OCI-LY1 (cell line): Measurements from ENCODE around the gene EGFL8.
A peak's percentile ranks its signal among the peaks of the same experiment; 100 is the strongest.

Experiments used
- H2AFZ ChIP-seq: fragments of 200-600 bp; sonication (generic), shearing (Covaris generic); 2 replicates; pipeline ENCODE4 v1.6.0; 2014; ENCODE audit warnings: antibody characterized with exemption, mild to moderate bottlenecking, low read length
- H3F3A ChIP-seq: fragments of 200-600 bp; sonication (generic), shearing (Covaris generic); 2 replicates; pipeline ENCODE4 v1.6.0; 2014; ENCODE audit warnings: mild to moderate bottlenecking, antibody characterized with exemption, low read length, moderate library complexity; ENCODE audit not compliant: insufficient read depth
- H3K27ac ChIP-seq: fragments of 200-600 bp; sonication (generic); 2 replicates; pipeline ENCODE4 v1.5.1; 2014; ENCODE audit warnings: low read length, mixed run types, mild to moderate bottlenecking, low read depth; ENCODE audit not compliant: poor library complexity, severe bottlenecking
- H3K27me3 ChIP-seq: fragments of 200-600 bp; sonication (generic); 2 replicates; pipeline ENCODE4 v1.6.0; 2014; ENCODE audit warnings: antibody characterized with exemption, mild to moderate bottlenecking, low read length, moderate library complexity; ENCODE audit not compliant: insufficient read depth
- H3K36me3 ChIP-seq: fragments of 200-600 bp; sonication (generic); 2 replicates; pipeline ENCODE4 v1.6.1; 2014; ENCODE audit warnings: mild to moderate bottlenecking, antibody characterized with exemption, low read length, moderate library complexity, mixed read lengths; ENCODE audit not compliant: insufficient read depth
- H3K4me1 ChIP-seq: fragments of 200-600 bp; sonication (generic); 2 replicates; pipeline ENCODE4 v1.5.1; 2014; ENCODE audit warnings: mild to moderate bottlenecking, low read length, moderate library complexity; ENCODE audit not compliant: insufficient read depth, severe bottlenecking
- H3K4me2 ChIP-seq: fragments of 200-600 bp; sonication (generic), shearing (Covaris generic); 2 replicates; pipeline ENCODE4 v1.6.1; 2014; ENCODE audit warnings: low read length
- H3K4me3 ChIP-seq: fragments of 200-600 bp; sonication (generic); 2 replicates; pipeline ENCODE4 v1.5.1; 2014; ENCODE audit warnings: low read length, low read depth, mild to moderate bottlenecking, mixed read lengths; ENCODE audit not compliant: poor library complexity, severe bottlenecking
- H3K79me2 ChIP-seq: fragments of 200-600 bp; shearing (Covaris generic); 2 replicates; pipeline ENCODE4 v1.6.1; 2016; ENCODE audit warnings: mixed run types, low read length, mixed read lengths; ENCODE audit not compliant: insufficient read depth
- H3K9ac ChIP-seq: fragments of 200-600 bp; sonication (generic), shearing (Covaris generic); 2 replicates; pipeline ENCODE4 v1.6.1; 2014; ENCODE audit warnings: mild to moderate bottlenecking, low read length, mixed read lengths
- H3K9me2 ChIP-seq: fragments of 200-600 bp; sonication (generic), shearing (Covaris generic); 2 replicates; pipeline ENCODE4 v1.6.1; 2014; ENCODE audit warnings: low read depth, mild to moderate bottlenecking, low read length, mixed read lengths
- H3K9me3 ChIP-seq: fragments of 200-600 bp; shearing (Covaris generic); 2 replicates; pipeline ENCODE4 v1.6.1; 2014; ENCODE audit warnings: low read length, mixed read lengths
- H4K20me1 ChIP-seq: fragments of 200-600 bp; sonication (generic), shearing (Covaris generic); 2 replicates; pipeline ENCODE4 v1.6.0; 2016; ENCODE audit warnings: mild to moderate bottlenecking, low read length; ENCODE audit not compliant: insufficient read depth
- EZH2 ChIP-seq: fragments of 200-600 bp; sonication (generic), shearing (Covaris generic); IDR thresholded peaks from 2 replicates; pipeline ENCODE4 v1.8.0; 2017; ENCODE audit warnings: borderline replicate concordance, mixed run types, mild to moderate bottlenecking, antibody characterized with exemption, low read length, moderate library complexity, mixed read lengths
- TF ChIP-seq, protein P1 (sequence below): fragments of 200-600 bp; sonication (generic), shearing (Covaris generic); IDR thresholded peaks from 2 replicates; pipeline ENCODE4 v1.5.1; 2017; ENCODE audit warnings: mild to moderate bottlenecking, antibody characterized with exemption, low read length, moderate library complexity, mixed read lengths

The EGFL8 gene

DNA sequence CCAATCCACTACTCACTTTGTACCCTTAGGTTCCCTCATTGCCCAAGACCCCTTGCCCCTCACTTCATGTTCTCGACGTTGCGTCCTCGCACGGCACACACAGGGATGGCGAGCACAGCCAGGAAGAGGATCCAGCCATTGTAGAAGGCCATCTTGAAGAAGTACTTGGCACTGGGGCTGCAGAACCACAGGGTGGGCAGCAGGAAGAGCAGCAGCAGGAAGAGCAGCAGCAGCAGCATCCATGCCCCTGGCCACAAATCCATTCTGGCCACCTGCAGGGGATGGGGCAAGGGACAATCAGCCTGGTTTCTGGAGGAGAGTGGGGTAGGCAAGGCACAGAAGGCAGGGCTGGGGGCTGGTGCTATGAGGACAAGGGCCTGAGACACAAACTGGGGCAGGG is 6.8 kb downstream of the EGFL8 start:
- Histone ChIP-seq H3K27ac (no peak overlapping the region), H3K36me3 (peaks cover 37% of the 10 kb centered on the region; the same call in 1 of the 2 replicates), H3K9me3 (no peaks in the 10 kb centered on the region), H3K4me3 (no peak overlapping the region), H3K27me3 (no peaks in the 10 kb centered on the region), H3K4me2 (no peak overlapping the region), H3K79me2 (peaks cover 12% of the 10 kb centered on the region; the same call in 1 of the 2 replicates), H3K4me1 (peaks cover 52% of the 10 kb centered on the region), H4K20me1 (no peaks in the 10 kb centered on the region), H3K9ac (no peak overlapping the region), H3F3A (no peaks in the 10 kb centered on the region), H3K9me2 (no peaks in the 10 kb centered on the region), H2AFZ (no peak overlapping the region)
- TF ChIP-seq, protein P1, sequence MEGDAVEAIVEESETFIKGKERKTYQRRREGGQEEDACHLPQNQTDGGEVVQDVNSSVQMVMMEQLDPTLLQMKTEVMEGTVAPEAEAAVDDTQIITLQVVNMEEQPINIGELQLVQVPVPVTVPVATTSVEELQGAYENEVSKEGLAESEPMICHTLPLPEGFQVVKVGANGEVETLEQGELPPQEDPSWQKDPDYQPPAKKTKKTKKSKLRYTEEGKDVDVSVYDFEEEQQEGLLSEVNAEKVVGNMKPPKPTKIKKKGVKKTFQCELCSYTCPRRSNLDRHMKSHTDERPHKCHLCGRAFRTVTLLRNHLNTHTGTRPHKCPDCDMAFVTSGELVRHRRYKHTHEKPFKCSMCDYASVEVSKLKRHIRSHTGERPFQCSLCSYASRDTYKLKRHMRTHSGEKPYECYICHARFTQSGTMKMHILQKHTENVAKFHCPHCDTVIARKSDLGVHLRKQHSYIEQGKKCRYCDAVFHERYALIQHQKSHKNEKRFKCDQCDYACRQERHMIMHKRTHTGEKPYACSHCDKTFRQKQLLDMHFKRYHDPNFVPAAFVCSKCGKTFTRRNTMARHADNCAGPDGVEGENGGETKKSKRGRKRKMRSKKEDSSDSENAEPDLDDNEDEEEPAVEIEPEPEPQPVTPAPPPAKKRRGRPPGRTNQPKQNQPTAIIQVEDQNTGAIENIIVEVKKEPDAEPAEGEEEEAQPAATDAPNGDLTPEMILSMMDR, result no peak

DNA sequence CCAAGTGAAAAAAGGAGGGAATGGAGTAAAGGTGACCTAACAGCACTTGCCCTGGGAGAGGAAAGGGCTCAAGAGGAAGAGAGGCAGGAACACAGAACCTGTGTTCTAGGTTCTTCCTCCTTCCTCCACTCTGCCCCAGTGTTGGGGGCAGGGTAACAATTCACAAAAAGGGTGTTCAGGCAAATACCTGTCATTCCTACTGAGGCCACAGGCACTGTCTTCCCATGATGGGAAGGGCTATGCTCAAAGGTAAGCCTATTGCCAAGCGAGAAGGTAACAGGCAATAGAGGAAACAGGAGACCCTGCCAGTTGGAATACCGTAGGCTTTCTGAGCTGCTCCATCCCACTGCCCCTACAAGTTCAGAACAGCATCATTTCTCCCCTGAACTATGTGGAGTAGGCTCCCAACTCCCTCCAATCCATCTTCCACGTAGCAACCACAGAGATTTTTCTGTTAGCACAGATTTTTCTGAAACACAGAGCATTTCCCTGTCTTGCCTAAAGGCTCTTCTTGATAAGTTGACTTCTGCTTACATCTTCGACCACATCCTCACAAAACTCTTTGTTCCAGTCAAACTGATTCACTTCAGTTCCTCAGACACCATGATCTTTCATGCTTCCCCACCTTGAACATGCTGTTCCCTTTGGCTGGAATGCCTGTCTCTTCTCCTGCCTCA is 8.8 kb downstream of the EGFL8 start:
- Histone ChIP-seq H3K36me3 (peaks cover 28% of the 10 kb centered on the region; the same call in 1 of the 2 replicates), H3K9me3 (no peaks in the 10 kb centered on the region), H3F3A (no peaks in the 10 kb centered on the region), H3K79me2 (peaks cover 12% of the 10 kb centered on the region; the same call in 1 of the 2 replicates), H3K27ac (no peak overlapping the region), H3K9me2 (no peaks in the 10 kb centered on the region), H3K4me1 (peaks cover 47% of the 10 kb centered on the region), H4K20me1 (no peaks in the 10 kb centered on the region), H3K9ac (no peak overlapping the region), H3K4me3 (no peak overlapping the region), H3K4me2 (peak overlapping the region; percentile 14; the same call in 1 of the 2 replicates), H3K27me3 (no peaks in the 10 kb centered on the region), H2AFZ (no peak overlapping the region)
- no peak for TF ChIP-seq EZH2
- TF ChIP-seq, protein P1, result no peak

DNA sequence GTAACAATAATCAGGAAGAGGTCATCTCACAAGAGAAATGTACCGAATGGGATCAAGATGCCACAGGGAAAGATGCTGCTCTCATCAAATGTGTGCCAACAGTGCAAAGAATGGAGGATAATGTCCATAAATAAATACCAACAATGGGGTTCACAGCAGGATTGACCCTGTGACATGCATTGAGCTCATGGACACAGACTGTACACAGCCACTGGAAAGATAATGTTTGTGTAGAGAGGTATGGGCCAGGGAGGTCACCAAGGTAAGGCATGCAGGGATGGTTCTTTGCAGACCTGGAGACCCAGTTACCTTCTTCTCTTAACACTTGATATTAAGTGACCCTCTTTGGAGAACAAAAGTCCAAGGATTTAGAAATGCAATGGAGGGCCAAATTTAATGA is 10.0 kb downstream of the EGFL8 start:
- no peak overlapping the region; the same call in 1 of the 2 replicates for H3K9ac ChIP-seq
- peaks cover 17% of the 10 kb centered on the region; the same call in 1 of the 2 replicates for H3K36me3 ChIP-seq
- H3K4me1 ChIP-seq, result peaks cover 53% of the 10 kb centered on the region
- no peaks in the 10 kb centered on the region for H4K20me1 ChIP-seq
- TF ChIP-seq EZH2, result no peak
- TF ChIP-seq, protein P1, result no peak
- no peaks in the 10 kb centered on the region for H3F3A ChIP-seq
- peak overlapping the region; percentile 96 for H3K4me2 ChIP-seq
- H3K4me3 ChIP-seq, result peak overlapping the region; percentile 91
- H3K9me3 ChIP-seq, result no peaks in the 10 kb centered on the region
- no peak overlapping the region for H3K27ac ChIP-seq
- H3K27me3 ChIP-seq, result no peaks in the 10 kb centered on the region
- H2AFZ ChIP-seq, result no peak overlapping the region
- no peaks in the 10 kb centered on the region for H3K9me2 ChIP-seq
- peaks cover 12% of the 10 kb centered on the region; the same call in 1 of the 2 replicates for H3K79me2 ChIP-seq
